ENCODE results near the gene NUCB1.

DNA sequence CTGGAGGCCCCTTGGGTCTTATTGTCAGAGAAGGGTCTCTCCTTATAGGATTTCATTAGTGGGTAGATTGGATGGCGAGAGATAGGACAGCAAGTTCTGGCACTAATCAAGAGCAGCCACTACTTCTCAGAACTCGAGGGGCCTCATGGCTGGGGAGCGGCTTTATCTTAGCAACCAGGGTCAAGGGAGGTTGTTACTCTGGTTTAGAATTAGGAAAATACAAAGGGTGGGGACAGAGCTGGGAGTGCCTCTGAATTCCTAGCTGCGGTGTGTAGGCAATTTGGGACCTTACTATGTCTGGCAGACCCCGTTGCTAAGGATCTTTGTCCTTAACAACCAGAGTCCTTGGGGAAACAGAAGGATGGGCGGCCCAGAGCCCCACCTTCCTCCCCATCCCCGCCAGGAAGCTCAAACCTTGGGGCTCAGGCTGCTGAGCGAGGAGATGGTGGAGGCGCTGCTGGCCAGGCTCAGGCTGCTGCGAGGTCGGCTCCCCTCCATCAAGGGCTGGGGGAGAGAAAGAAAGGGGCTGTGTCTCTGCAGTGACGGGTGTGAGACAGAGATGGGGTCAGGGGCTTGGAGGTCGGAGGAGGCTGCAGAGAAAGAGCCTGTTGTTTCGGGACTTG, 32.9 kb upstream of the NUCB1 start:
- TF ChIP-seq, protein P1, sequence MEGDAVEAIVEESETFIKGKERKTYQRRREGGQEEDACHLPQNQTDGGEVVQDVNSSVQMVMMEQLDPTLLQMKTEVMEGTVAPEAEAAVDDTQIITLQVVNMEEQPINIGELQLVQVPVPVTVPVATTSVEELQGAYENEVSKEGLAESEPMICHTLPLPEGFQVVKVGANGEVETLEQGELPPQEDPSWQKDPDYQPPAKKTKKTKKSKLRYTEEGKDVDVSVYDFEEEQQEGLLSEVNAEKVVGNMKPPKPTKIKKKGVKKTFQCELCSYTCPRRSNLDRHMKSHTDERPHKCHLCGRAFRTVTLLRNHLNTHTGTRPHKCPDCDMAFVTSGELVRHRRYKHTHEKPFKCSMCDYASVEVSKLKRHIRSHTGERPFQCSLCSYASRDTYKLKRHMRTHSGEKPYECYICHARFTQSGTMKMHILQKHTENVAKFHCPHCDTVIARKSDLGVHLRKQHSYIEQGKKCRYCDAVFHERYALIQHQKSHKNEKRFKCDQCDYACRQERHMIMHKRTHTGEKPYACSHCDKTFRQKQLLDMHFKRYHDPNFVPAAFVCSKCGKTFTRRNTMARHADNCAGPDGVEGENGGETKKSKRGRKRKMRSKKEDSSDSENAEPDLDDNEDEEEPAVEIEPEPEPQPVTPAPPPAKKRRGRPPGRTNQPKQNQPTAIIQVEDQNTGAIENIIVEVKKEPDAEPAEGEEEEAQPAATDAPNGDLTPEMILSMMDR (IDR thresholded peaks at IDR 0.05): no peak
- TF ChIP-seq POLR2AphosphoS5 (IDR thresholded peaks at IDR 0.05): no peak
- TF ChIP-seq EP300 (IDR thresholded peaks at IDR 0.05): no peak
- TF ChIP-seq POLR2A (IDR thresholded peaks at IDR 0.05): no peak

All from stomach (tissue), 4 donors.